ENCODE measurements around the gene TMEM232.
A peak's percentile ranks its signal among the peaks of the same experiment; 100 is the strongest.
"Not testable (repeated sequence)": the region's sequence is repeated elsewhere in the genome, so short reads cannot be mapped to it uniquely, and the experiment has no call there.

Gene TMEM232

DNA sequence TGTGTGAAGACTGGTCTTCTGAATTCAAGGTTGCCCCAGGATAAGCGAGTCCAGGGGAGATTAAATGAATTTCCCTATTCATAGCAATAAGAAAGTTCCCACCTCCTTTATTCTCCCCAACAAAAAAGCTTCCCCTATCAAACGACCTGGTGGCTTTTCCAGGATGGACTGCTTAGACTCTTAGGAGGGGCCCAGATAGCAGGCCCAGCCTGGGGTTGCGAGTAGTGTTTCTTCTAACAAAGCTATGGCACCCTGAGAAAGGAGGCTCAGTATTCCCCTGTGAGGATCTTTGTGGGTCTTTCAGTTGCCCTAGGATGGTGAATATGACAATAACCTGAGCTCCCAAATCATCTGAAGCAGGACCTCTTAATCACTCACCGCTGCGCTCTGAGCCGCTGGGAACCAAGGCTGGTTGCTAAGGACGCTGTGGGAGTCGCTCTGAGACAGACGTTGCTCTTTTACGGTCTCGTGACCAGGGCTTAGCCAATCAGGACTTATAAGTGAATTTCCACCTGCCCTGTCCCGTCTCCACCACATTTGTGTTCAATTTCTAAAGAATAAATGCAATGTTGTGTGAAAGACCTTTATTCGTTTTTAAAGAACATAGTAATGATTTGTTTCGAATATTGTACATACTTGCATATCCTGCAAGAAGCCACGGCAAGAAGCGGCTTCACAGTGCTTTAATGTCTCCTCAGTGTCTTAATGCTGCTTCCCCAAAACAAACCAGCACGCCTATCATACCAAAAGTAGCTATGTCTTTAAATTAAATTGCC is at the start of gene TMEM232:
TMEM232 (minus strand) TSS at position 423 of the 776 bp plus-strand sequence. CDS start 59,319 bp downstream, outside the sequence.
- DNase-seq: peak; percentile 63

DNA sequence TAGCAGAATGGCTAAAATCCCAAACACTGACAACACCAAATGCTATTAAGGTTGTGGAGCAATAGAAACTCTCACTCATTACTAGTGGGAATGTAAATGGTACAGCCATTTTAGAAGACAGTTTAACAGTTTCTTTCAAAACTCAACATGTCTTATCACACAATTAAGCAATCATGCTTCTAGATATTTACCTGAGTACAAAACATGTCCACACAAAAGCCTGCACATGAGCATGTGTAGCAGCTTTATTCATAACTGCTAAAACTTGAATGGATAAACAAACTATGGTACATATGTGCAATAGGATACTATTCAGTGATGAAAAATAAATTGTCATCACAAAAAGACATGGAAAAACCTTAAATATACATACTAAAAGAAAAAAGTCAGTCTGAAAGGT is 43.8 kb upstream of the TMEM232 start:
- no peak for DNase-seq

DNA sequence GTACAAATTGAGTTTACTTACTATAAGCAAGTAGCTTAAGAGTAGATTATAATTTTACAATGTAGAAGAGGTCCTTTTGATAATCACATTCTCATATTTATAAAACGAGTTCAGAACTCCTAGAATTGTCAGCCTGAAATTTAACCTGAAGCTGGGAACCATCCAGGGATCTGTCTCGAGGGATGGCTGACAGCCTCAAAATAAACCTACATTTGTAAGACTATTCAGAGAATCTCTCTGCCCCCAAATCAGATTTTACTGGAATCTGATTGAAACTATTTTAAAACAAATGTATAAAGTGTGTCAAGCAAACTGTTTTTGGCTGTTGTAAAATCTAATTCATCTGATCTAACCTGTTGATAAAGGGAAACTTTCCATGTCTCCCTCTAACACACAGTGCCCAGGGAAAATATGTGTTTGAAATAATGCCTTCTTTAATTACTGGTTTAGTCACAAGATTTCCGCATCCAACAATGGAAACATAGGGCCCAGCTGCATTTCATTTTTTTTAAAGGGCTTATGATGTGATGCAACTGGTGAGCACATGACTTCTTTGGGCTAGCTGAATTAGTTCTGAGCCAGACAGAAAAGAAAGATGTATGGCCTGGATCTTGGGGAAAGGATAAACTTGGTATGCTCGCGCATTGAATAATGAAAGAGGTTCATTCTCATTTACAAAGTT is 42.7 kb upstream of the TMEM232 start:
- DNase-seq: no peak

DNA sequence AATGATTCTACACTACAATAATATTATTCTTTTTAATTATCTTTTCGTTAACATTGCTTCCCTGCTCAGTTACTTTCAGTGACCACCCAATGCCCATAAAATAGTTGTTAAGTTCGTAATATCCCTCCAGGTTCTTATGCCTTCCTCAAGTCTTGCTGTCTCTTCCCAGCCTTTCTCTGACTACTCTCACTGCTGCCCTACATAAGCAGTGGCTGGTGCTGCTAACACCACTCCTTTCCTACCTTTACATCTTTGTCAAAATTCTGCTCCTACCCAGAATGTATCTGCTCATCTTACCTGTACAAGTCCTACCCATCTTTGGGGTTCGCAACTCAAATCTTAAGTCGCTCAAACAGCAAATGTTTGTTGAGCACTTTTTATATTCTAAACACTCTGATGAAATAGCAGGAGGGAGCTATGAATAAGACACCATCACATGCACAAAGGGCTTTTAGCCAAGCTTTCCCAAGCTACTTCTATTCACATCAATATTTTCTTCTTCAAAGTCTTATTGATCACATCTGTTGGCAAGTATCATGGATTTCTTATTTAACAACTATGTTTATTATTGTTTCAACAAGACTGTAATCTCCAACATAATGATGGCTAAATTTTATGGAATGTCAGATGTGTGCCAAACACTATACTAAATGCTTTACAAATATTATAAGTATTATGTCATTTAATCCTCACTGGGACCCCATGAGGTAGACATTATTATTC is 41.8 kb upstream of the TMEM232 start:
- no peak for DNase-seq

DNA sequence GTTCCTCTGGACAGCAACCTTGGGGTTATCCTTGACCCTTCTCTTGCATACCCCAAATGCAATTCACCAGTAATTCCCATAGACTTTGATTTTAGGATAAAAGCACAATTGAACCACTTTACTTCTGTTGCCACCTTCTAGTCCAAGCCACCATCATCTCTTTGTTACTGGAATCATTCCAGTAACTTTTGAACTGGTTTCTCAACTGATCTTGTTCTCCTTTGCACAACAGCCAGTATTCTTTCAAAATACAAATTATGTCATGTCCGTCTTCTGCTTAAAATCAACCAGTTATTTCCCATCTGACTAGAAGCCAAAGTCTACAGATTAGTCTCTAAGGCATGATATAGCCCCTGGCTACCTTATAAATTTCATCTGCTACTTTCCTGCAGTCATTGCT is 33.7 kb upstream of the TMEM232 start:
- no peak for DNase-seq

DNA sequence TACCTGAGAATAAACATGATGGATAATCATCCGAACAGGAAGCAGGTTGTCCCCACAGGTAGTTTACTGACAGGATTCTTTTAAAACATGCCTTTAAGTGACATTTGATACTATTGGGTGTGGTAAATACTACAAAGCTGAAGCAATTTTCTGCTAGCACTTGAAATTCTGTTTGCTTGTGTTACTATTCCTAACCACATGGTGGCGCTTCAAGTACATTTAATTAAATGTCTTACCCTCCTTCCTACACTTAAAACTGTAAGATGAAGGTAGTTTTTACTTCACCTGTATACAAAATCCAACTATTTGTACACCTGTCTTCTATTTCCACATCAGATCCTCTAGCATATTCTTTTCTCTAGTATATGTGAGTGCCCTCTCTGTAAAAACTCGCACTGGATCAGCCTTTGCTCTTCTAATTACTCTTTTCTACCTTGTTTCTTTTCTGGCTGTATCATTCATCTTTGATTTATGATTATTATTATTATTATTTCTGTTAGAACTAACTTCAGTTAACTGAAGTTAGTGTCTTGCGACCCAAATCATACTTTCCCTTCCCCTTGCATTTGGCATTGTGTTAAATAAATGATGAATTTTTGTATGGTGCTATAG is 30.8 kb upstream of the TMEM232 start:
- no peak for DNase-seq

DNA sequence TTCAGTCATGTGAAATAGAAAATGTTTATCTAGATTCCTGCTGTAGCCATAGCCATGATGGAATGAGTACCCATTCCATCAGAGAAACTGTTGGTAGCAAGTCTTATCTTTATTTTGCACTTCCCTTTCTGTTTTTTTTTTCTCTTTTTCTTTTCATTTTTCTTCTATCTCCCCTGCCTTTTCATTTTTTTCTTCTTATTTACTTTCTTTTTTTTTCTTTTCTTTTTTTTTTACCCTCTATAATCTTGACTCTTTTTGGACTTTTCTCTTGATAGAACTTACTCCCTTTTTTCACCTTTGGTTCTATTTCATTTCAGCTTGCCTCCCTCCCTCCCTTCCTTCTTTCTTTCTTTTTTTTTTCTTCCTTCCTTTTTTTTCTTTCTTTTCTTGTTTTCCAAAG is 27.7 kb upstream of the TMEM232 start:
- DNase-seq: no peak

DNA sequence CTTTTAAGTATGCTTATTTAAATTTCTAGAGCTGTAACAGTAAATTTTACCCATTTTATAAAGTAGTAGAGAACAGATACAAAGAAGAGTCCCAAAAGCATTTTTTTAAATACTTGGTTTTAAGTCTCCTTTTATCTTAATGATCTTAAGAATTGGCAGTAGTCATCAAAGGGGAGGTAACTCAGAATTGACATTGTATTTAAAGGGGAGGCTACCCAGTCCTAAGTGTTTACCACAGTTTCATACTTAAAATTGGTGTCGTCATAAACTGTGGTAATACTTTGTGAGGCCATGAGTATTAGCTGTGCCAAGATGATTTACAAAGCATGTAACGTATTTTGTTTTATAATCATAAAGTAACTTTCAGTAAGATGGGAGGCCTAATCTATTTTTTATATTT is 27.1 kb upstream of the TMEM232 start:
- DNase-seq: no peak

DNA sequence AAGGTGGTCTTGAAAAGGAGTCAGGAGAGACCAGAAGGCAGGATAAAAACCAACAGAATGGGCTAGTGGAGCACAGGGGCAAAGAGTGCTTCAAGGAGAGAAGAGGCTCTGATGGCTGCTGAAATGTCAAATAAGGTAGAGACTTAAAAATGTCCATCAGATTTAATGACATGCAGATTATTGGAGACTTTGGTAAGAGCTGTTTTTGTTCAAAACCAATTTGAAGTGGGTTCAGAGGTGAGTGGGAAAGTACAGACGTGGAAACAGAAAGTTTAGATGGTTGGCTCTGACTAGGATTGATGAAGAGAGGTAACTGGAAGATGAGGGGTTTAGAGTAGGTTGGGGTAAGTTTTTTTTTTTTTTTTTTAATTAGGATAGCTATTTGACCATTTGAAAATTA is 26.5 kb upstream of the TMEM232 start:
- DNase-seq: no peak

DNA sequence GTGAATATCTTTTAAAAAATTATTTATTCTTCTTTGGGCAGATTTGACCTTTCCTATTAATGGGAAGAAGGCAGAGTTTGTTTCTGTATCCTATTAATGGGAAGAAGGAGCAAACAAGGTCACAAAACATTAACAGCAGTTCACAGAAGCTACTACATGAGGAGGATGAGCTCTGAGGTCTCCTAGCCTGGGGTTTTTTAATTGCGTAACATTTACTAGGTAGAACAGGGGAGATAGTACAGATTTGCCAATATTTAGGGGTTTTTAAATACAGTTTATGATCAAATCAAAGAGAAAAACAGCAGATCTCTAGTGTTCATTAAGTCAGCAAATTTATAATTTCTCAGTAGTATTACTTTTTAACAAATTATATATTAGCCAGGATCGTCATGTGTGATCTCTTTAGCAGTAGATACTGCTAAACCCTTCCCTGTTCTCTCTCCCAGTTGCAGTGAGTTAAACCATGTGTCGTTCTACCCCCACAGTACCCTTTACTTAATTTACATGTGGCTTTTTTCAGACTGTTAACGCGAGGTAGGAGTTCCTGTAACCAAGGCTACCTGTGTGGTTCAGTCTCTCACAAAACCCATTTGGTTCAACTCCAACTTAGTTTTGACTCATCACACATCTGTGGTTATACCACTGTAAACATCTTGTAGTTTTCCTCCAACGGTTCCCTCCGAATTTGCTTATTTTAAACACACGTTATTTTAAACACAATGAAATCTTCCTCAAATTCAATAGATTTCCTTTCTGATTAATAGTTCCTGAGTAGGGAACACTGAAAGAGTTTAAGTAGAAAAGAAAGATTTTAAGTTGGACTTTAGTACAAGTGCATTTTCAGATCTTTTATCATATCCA is 25.7 kb upstream of the TMEM232 start:
- DNase-seq: no peak

DNA sequence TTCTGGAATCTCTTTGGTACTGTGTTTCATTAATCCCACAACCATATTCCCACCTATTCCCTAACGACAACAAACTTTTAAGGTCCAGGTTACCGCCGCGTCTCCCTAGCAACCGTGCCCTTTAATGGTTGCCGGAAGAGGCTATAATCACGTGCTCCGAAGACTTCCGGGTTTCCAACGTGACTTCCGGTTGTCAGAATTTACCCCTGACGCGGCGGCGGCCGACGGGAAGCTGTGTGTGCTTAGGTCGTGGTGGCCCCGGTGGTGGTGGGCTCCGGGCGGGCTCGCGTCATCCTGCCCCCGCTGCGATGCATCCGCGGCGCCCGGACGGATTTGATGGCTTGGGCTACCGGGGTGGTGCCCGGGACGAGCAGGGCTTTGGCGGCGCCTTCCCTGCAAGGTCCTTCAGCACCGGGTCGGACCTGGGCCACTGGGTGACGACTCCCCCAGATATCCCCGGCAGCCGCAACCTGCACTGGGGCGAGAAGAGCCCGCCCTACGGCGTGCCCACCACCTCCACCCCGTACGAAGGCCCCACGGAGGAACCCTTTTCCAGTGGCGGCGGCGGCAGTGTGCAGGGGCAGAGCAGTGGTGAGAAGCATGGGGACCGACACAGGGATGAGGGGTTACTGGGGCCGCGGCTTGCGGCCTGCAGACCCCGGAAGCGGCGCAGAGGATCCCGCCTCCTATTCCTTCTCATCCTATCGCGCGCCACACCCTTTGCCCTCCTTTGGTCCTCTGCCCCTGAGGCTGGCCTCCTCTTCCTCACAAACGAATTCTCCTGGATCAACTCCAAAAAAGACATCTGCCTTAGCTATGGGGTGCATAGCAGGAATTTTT is 12.6 kb upstream of the TMEM232 start, which contains the start of gene SLC25A46:
SLC25A46 (plus strand) TSS at position 196 of the 840 bp plus-strand sequence; CDS start at position 309, 113 bp downstream.
- peak; percentile 84 for DNase-seq

DNA sequence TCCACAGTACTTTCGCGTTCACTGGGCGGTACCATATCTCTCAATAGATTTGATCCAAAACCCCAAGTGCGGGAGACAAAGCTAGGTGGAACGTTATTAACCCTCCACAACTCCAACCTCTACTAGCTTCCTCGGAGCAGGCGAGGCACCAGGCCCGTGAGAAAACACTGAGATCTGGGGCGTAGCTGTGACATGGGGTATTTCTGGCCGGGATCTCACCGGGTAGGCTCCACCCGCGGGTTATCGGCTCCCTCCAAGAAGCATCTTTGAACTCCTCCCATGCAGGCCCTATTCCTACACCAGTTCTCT is 12.0 kb upstream of the TMEM232 start:
- DNase-seq: no peak

DNA sequence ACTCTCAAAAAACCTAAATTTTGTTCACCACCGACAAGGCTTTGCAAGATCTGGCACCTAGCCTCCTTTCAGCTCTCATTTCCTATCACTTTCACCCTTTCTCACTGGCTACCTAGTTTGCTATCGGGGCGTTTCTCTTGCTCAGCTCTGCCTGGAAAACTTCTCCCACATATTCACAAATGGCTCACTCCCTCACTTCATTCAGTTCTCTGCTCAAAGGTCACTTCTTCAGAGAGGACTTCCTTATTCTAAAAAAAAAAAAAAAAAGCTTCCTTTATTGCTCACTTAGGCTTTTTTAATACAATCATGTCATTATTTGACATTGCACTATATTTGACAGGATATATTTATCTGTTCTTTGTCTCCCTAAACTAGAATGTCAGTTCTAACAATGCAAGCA is 10.3 kb upstream of the TMEM232 start:
- no peak for DNase-seq

DNA sequence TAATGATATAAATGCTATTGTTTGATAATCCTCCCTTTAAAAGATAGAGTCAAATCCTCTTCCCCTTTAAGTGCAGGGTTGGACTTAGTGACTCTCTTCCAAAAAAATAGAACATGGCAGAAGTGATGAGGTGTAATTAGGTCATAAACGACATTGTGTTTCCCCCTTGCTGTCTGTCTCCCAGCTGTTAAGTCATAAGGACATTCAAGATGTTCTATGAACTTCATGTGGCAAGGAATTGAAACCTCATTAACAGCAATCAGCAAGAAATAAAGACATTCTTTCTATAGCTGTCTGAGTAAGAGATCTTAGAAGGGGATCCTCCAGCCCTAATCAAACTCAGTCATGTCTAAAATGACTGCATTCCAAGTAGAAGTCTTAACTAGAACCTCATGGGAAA is 9.1 kb upstream of the TMEM232 start:
- no peak for DNase-seq

DNA sequence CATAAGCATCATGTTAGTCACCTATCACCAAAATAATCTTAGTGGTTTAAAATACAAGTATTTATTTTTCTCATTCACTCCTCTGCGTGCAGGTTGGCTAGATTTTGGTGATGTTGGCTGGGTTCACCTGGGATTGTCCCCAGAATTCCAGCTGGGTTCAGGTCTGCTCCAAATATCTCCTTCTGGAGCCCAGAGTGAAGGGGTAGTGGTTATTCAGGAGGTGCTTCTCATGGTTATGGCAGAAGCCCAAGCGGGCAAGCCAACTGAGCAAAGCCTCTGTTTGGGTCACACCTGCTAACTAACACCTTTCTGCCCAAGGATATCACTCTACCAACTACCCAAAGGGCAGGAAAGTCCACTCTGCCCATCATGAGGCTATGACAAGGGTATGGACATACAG is 7.6 kb upstream of the TMEM232 start:
- no peak for DNase-seq

DNA sequence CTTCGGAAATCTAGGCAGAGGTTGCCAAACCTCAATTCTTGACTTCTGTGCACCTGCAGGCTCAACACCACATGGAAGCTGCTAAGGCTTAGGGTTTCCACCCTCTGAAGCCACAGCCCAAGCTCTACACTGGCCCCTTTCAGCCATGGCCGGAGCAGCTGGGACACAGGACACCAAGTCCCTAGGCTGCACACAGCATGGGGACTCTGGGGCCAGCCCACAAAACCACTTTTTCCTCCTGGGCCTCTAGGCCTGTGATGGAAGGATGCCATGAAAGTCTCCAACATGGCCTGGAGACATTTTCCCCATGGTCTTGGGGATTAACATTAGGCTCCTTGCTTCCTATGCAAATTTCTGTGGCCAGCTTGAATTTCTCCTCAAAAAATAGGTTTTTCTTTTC is 5.0 kb upstream of the TMEM232 start:
- not testable (repeated sequence) for DNase-seq

DNA sequence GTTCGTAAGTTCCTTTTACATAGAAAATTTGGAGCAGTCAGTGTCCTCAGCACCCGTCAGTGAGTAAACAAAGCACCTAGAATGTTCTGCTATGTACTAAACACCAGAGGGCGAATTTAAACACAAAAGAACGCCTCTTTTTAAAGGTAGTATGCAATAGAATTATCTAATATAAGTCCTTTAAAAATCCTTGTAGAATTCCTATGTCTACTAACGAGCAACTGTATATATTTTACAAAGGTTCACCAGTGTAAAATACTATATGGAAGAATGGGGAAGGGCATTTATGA is 499 bp upstream of the TMEM232 start:
- no peak for DNase-seq

DNA sequence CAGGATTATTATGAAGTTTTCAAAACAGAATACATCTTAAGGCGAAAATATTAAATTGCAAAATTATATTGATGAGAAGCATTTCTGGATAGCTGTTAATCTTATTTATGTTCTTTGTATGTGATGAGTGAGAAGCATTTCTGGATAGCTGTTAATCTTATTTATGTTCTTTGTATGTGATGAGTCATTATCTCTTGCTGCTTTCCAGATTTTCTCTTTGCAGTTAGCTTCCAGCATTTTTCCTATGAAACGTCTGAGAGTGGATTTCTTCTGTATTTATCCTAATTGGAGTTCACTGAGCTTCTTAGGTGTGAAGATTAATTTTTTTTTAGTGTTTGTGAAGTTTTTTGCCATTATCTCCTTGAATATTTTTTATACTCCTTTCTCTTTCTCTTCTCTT is 8.2 kb downstream of the TMEM232 start:
- DNase-seq: no peak

DNA sequence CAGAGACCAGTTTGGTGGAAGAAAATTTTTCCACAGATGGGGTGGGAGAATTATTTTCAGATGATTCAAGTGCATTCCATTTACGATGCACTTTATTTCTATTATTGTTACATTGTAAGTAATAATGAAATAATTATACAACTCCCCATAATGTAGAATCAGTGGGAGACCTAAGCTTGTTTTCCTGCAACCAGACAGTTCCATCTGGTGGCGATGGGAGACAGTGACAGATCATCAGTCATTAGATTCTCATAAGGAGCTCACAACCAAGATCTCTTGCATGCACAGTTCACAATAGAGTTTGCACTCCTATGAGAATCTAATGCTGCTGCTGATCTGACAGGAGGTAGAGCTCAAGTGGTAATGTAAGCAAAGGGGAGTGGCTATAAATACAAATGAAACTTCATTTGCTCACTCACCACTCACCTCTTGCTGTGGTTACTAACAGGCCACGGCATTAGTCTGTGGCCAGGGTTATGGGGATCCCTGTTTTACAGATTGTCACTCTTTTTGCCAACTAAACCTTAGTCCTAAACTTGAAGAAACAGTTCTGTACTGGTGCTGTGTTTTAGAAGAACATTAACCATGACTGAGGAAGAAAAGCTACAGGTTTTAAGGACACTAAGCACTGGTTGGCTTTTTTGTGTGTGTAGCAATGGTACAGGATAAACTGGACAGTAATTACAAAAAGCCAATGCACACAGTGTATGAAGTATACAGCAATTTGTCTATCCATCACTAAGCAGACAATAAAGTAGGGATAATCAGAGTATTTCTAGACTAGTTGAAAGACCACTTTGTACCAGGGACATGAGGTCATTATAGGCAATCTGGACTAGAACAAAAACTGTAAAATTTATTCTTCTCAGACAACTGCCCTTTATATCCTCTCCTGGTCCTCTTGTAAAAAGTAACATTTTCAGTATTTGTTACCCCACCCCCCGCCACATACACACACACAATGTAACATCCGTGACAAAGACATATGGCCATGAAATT is 9.9 kb downstream of the TMEM232 start:
- no peak for DNase-seq

DNA sequence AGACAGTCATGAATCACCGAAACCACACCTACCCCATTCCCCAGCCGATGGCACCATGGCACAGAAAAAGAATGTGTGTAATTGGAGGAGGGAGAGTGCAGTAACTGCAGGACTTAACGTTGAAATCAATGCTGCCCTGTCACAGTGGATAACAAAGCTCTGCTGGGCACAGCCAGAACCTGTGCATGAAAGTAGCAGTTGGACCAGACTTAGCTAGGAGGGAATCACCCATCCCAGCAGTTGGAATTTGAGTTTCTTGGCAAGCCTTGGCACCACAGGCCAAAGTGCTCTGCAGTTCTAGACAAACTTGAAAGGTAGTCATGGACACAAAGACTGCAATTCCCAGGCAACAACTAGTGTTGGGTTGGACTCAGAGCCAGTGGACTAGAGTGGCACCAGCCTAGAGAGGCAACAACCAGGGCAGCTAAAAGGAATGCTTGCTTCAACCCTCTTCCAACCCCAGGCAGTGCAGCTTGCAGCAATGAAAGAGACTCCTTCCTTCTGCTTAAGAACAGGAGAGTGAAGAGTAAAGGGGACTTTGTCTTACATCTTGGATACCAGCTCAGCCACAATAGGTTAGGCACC is 19.1 kb downstream of the TMEM232 start:
- no peak for DNase-seq

Measured in activated T-cell treated with anti-CD3 and anti-CD28 coated beads, Interleukin-2, amount 50 U/mL, for 1 hour (primary cell).